ENCODE measurements around the gene RICTOR.

Gene RICTOR

GRCh38 chr5:38931731-38932130, 142.5 kb downstream of the RICTOR start:
- H3K18ac ChIP-seq (ENCODE audit: low read depth in 1 of 2, low read length in 2 of 2): no peak overlapping the region
- H3K36me3 ChIP-seq (ENCODE audit: control insufficient read depth in 1 of 2, insufficient read depth in 2 of 2, low read depth in 1 of 2, low read length in 2 of 2): peaks cover 32 to 99% of the 10 kb centered on the region in 2 experiments
- H3K4me1 ChIP-seq (ENCODE audit: control insufficient read depth, insufficient read depth, low read depth, low read length): peaks cover 2% of the 10 kb centered on the region
- no peak overlapping the region for H2BK15ac ChIP-seq (ENCODE audit: low read depth, poor library complexity, severe bottlenecking)
- H3K9me3 ChIP-seq (ENCODE audit: control insufficient read depth, low read length): no peaks in the 10 kb centered on the region
- no peak overlapping the region for H3K14ac ChIP-seq (ENCODE audit: low read length in 2 of 2)
- H3K4me2 ChIP-seq (ENCODE audit: low read length, poor library complexity, severe bottlenecking): no peak overlapping the region
- no peak overlapping the region for H3K23ac ChIP-seq (ENCODE audit: low read length in 2 of 2)
- no peak overlapping the region for H2BK120ac ChIP-seq (ENCODE audit: low read depth, low read length)
- no peak for DNase-seq
- H4K91ac ChIP-seq (ENCODE audit: low read length): no peak overlapping the region
- H2BK5ac ChIP-seq (ENCODE audit: low read depth, low read length, poor library complexity, severe bottlenecking): no peak overlapping the region
- H3K4me3 ChIP-seq (ENCODE audit: insufficient read depth in 1 of 2, low read depth in 1 of 2, low read length in 2 of 2): no peak overlapping the region
- H3K27me3 ChIP-seq (ENCODE audit: control insufficient read depth in 1 of 2, insufficient read depth in 1 of 2, low read length in 2 of 2): no peaks in the 10 kb centered on the region
- H4K8ac ChIP-seq (ENCODE audit: low read length): no peak overlapping the region
- WGBS: 95% methylated on average over 3 of the region's 4 CpGs
- H2BK12ac ChIP-seq (ENCODE audit: low read length in 2 of 2): no peak overlapping the region
- H3K27ac ChIP-seq (ENCODE audit: low read length, poor library complexity, severe bottlenecking): no peak overlapping the region
- no peak overlapping the region for H3K9ac ChIP-seq (ENCODE audit: low read length)
- no peak overlapping the region for H2AFZ ChIP-seq (ENCODE audit: low read depth, low read length)
- peaks cover 4% of the 10 kb centered on the region for H3K79me1 ChIP-seq (replicated peaks; ENCODE audit: low read length, poor library complexity, severe bottlenecking)
- H3K4ac ChIP-seq (ENCODE audit: low read depth in 1 of 2, low read length in 2 of 2): no peak overlapping the region
- no peak overlapping the region for H2AK5ac ChIP-seq (ENCODE audit: low read length, severe bottlenecking)

- Histone ChIP-seq H3K27ac (ENCODE audit: low read length, poor library complexity, severe bottlenecking) (no peak overlapping the region), H2AFZ (ENCODE audit: low read depth, low read length) (no peak overlapping the region), H2AK5ac (ENCODE audit: low read length, severe bottlenecking) (no peak overlapping the region), H3K23ac (ENCODE audit: low read length in 2 of 2) (no peak overlapping the region), H3K4me3 (ENCODE audit: insufficient read depth in 1 of 2, low read depth in 1 of 2, low read length in 2 of 2) (no peak overlapping the region), H3K18ac (ENCODE audit: low read depth in 1 of 2, low read length in 2 of 2) (no peak overlapping the region), H3K79me1 (replicated peaks; ENCODE audit: low read length, poor library complexity, severe bottlenecking) (peaks cover 3% of the 10 kb centered on the region), H3K27me3 (ENCODE audit: control insufficient read depth in 1 of 2, insufficient read depth in 1 of 2, low read length in 2 of 2) (no peaks in the 10 kb centered on the region), H3K14ac (ENCODE audit: low read length in 2 of 2) (no peak overlapping the region), H3K4me2 (ENCODE audit: low read length, poor library complexity, severe bottlenecking) (no peak overlapping the region), H2BK5ac (ENCODE audit: low read depth, low read length, poor library complexity, severe bottlenecking) (no peak overlapping the region), H3K4ac (ENCODE audit: low read depth in 1 of 2, low read length in 2 of 2) (no peak overlapping the region), H2BK120ac (ENCODE audit: low read depth, low read length) (no peak overlapping the region), H2BK15ac (ENCODE audit: low read depth, poor library complexity, severe bottlenecking) (no peak overlapping the region), H3K4me1 (ENCODE audit: control insufficient read depth, insufficient read depth, low read depth, low read length) (peaks cover 6% of the 10 kb centered on the region), H3K9me3 (ENCODE audit: control insufficient read depth, low read length) (no peaks in the 10 kb centered on the region), H3K36me3 (ENCODE audit: control insufficient read depth in 1 of 2, insufficient read depth in 2 of 2, low read depth in 1 of 2, low read length in 2 of 2) (peaks cover 26 to 97% of the 10 kb centered on the region in 2 experiments), H3K9ac (ENCODE audit: low read length) (no peak overlapping the region), H2BK12ac (ENCODE audit: low read length in 2 of 2) (no peak overlapping the region), H4K8ac (ENCODE audit: low read length) (no peak overlapping the region), H4K91ac (ENCODE audit: low read length) (no peak overlapping the region)
- WGBS: 69% methylated on average over 2 of the region's 2 CpGs
- DNase-seq: no peak
Measured at GRCh38 chr5:38929838-38930237, 144.4 kb downstream of the RICTOR start.

- Histone ChIP-seq H3K9ac (ENCODE audit: low read length) (no peak overlapping the region), H3K4me3 (ENCODE audit: insufficient read depth in 1 of 2, low read depth in 1 of 2, low read length in 2 of 2) (no peak overlapping the region), H3K79me1 (replicated peaks; ENCODE audit: low read length, poor library complexity, severe bottlenecking) (peaks cover 3% of the 10 kb centered on the region), H2BK5ac (ENCODE audit: low read depth, low read length, poor library complexity, severe bottlenecking) (no peak overlapping the region), H3K36me3 (ENCODE audit: control insufficient read depth in 1 of 2, insufficient read depth in 2 of 2, low read depth in 1 of 2, low read length in 2 of 2) (peaks cover 16 to 97% of the 10 kb centered on the region in 2 experiments), H2BK12ac (ENCODE audit: low read length in 2 of 2) (no peak overlapping the region), H3K9me3 (ENCODE audit: control insufficient read depth, low read length) (no peaks in the 10 kb centered on the region), H2AFZ (ENCODE audit: low read depth, low read length) (no peak overlapping the region), H3K27me3 (ENCODE audit: control insufficient read depth in 1 of 2, insufficient read depth in 1 of 2, low read length in 2 of 2) (no peaks in the 10 kb centered on the region), H2BK15ac (ENCODE audit: low read depth, poor library complexity, severe bottlenecking) (no peak overlapping the region), H3K23ac (ENCODE audit: low read length in 2 of 2) (no peak overlapping the region), H4K91ac (ENCODE audit: low read length) (no peak overlapping the region), H3K18ac (ENCODE audit: low read depth in 1 of 2, low read length in 2 of 2) (peak overlapping the region in 1 of 2 experiments; percentile 28), H3K4me1 (ENCODE audit: control insufficient read depth, insufficient read depth, low read depth, low read length) (peaks cover 6% of the 10 kb centered on the region), H2BK120ac (ENCODE audit: low read depth, low read length) (no peak overlapping the region), H4K8ac (ENCODE audit: low read length) (peak overlapping the region; percentile 9), H2AK5ac (ENCODE audit: low read length, severe bottlenecking) (no peak overlapping the region), H3K4me2 (ENCODE audit: low read length, poor library complexity, severe bottlenecking) (no peak overlapping the region), H3K27ac (ENCODE audit: low read length, poor library complexity, severe bottlenecking) (no peak overlapping the region), H3K14ac (ENCODE audit: low read length in 2 of 2) (no peak overlapping the region), H3K4ac (ENCODE audit: low read depth in 1 of 2, low read length in 2 of 2) (no peak overlapping the region)
- DNase-seq: no peak
- WGBS: 100% methylated on average over 1 of the region's 2 CpGs
Measured at GRCh38 chr5:38927470-38927869, 146.7 kb downstream of the RICTOR start.

- Histone ChIP-seq H2AFZ (ENCODE audit: low read depth, low read length) (no peak overlapping the region), H2BK15ac (ENCODE audit: low read depth, poor library complexity, severe bottlenecking) (no peak overlapping the region), H3K4me3 (ENCODE audit: insufficient read depth in 1 of 2, low read depth in 1 of 2, low read length in 2 of 2) (no peak overlapping the region), H3K79me1 (replicated peaks; ENCODE audit: low read length, poor library complexity, severe bottlenecking) (peaks cover 4% of the 10 kb centered on the region), H3K9me3 (ENCODE audit: control insufficient read depth, low read length) (no peaks in the 10 kb centered on the region), H2BK120ac (ENCODE audit: low read depth, low read length) (no peak overlapping the region), H3K9ac (ENCODE audit: low read length) (peak overlapping the region; percentile 69), H2BK5ac (ENCODE audit: low read depth, low read length, poor library complexity, severe bottlenecking) (no peak overlapping the region), H3K4ac (ENCODE audit: low read depth in 1 of 2, low read length in 2 of 2) (no peak overlapping the region), H3K36me3 (ENCODE audit: control insufficient read depth in 1 of 2, insufficient read depth in 2 of 2, low read depth in 1 of 2, low read length in 2 of 2) (peaks cover 17 to 97% of the 10 kb centered on the region in 2 experiments), H3K18ac (ENCODE audit: low read depth in 1 of 2, low read length in 2 of 2) (peak overlapping the region in 1 of 2 experiments; percentile 49), H4K91ac (ENCODE audit: low read length) (no peak overlapping the region), H3K4me1 (ENCODE audit: control insufficient read depth, insufficient read depth, low read depth, low read length) (peaks cover 6% of the 10 kb centered on the region), H4K8ac (ENCODE audit: low read length) (no peak overlapping the region), H3K14ac (ENCODE audit: low read length in 2 of 2) (no peak overlapping the region), H3K23ac (ENCODE audit: low read length in 2 of 2) (no peak overlapping the region), H2BK12ac (ENCODE audit: low read length in 2 of 2) (no peak overlapping the region), H3K27me3 (ENCODE audit: control insufficient read depth in 1 of 2, insufficient read depth in 1 of 2, low read length in 2 of 2) (no peaks in the 10 kb centered on the region), H3K27ac (ENCODE audit: low read length, poor library complexity, severe bottlenecking) (peak overlapping the region; percentile 71), H3K4me2 (ENCODE audit: low read length, poor library complexity, severe bottlenecking) (no peak overlapping the region), H2AK5ac (ENCODE audit: low read length, severe bottlenecking) (no peak overlapping the region)
- DNase-seq: peak; percentile 69
- 65% methylated on average over 3 of the region's 3 CpGs for WGBS
Measured at GRCh38 chr5:38926121-38926520, 148.1 kb downstream of the RICTOR start.
